Measurements from ENCODE around the gene DTNB. TPM values are rescaled to one million over a fixed set of nuclear protein-coding genes. Genes with fewer than 3 reads are reported as not detected.

DTNB gene
- total RNA-seq, 4 donors from 2014 or later, result 3.9 to 8.7 (median 4.4) TPM

DNA sequence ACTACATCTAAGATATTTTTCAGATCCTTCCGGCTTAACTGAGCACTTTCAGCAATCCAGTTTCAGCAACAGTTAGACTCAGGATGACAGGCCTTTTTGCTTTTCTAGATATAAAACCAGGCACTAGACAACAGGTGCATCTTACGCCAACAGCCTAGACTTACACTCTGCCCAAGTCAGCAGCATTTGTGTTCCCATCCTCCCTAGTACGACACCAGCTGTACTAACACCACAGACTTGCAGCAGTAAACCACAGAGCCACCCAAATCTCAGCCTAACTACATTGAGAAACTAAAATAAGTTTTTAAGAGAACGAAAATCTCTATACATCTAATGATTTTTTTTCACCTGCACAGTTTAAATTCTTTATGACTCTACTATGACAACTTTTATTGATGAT lies 241.8 kb downstream of the DTNB start:
- Histone ChIP-seq H3K27ac (no peak overlapping the region), H3K27me3 (no peaks in the 10 kb centered on the region), H3K4me3 (no peak overlapping the region), H3K4me1 (no peaks in the 10 kb centered on the region), H3K9me3 (no peaks in the 10 kb centered on the region), H3K36me3 (peaks cover 0 to 9% of the 10 kb centered on the region in 2 donors)
- no peak for TF ChIP-seq POLR2A (IDR thresholded peaks at IDR 0.05)
- no peak for TF ChIP-seq POLR2AphosphoS5 (IDR thresholded peaks at IDR 0.05)
- TF ChIP-seq, protein P1, sequence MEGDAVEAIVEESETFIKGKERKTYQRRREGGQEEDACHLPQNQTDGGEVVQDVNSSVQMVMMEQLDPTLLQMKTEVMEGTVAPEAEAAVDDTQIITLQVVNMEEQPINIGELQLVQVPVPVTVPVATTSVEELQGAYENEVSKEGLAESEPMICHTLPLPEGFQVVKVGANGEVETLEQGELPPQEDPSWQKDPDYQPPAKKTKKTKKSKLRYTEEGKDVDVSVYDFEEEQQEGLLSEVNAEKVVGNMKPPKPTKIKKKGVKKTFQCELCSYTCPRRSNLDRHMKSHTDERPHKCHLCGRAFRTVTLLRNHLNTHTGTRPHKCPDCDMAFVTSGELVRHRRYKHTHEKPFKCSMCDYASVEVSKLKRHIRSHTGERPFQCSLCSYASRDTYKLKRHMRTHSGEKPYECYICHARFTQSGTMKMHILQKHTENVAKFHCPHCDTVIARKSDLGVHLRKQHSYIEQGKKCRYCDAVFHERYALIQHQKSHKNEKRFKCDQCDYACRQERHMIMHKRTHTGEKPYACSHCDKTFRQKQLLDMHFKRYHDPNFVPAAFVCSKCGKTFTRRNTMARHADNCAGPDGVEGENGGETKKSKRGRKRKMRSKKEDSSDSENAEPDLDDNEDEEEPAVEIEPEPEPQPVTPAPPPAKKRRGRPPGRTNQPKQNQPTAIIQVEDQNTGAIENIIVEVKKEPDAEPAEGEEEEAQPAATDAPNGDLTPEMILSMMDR (IDR thresholded peaks at IDR 0.05), result no peak
- TF ChIP-seq EP300 (IDR thresholded peaks at IDR 0.05), result no peak
- ATAC-seq, result no peak
- 95 to 97% methylated on average over 4 of the region's 4 CpGs for WGBS, 2 donors (ENCODE audit: low coverage in 1 of 2)

DNA sequence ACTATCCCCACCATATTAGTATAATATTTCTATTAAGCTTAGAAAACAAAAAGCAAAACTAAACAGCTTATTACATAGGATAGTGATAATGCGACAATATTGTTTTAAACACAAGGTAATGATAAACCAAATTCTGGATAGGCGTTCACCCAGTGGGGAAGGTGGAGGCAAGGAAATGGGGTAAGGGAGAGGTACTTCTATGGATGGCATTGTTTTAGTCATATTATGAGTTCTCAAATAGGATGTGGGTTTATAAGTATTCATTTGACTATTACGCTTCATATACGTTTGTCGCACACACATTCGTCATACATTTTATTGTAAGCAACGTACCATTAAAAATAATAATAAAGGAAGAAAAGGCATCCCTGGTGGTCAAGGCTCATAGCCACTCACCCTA lies 242.8 kb downstream of the DTNB start:
- no peaks in the 10 kb centered on the region for H3K4me1 ChIP-seq
- H3K9me3 ChIP-seq, result no peaks in the 10 kb centered on the region
- ATAC-seq, result no peak
- H3K36me3 ChIP-seq, result peaks cover 0 to 9% of the 10 kb centered on the region in 2 donors
- 95 to 96% methylated on average over 7 of the region's 7 CpGs for WGBS, 2 donors (ENCODE audit: low coverage in 1 of 2)
- TF ChIP-seq POLR2A (IDR thresholded peaks at IDR 0.05) (no peak), EP300 (IDR thresholded peaks at IDR 0.05) (no peak), POLR2AphosphoS5 (IDR thresholded peaks at IDR 0.05) (no peak)
- TF ChIP-seq, protein P1 (IDR thresholded peaks at IDR 0.05), result no peak
- no peak overlapping the region for H3K4me3 ChIP-seq
- H3K27me3 ChIP-seq, result no peaks in the 10 kb centered on the region
- H3K27ac ChIP-seq, result no peak overlapping the region

DNA sequence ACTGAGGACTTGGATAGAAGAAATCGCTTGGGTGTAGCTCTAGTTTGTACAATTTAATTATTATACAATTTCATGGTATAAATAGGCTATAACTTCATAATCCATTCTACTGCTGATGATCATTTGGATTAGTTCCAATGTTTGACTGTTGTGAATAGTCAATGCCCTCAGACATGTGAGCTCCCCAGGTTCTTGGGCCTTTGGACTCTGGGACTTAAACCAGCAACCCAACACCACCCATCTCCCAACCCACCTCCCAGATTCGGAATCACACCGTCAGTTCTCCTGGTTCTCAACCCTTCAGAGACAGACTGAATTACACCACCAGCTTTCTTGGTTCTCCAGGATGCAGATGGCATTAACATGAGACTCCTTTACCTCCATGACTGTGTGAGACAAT lies 247.1 kb downstream of the DTNB start:
- 92 to 100% methylated on average over 2 to 3 of the region's 3 CpGs for WGBS, 2 donors (ENCODE audit: low coverage in 1 of 2)
- Histone ChIP-seq H3K4me3 (no peak overlapping the region), H3K9me3 (no peaks in the 10 kb centered on the region), H3K27ac (no peak overlapping the region), H3K36me3 (no peaks in the 10 kb centered on the region), H3K4me1 (peaks cover 0 to under 1% (median 0%) of the 10 kb centered on the region in 3 donors), H3K27me3 (no peaks in the 10 kb centered on the region)
- TF ChIP-seq, protein P1 (IDR thresholded peaks at IDR 0.05), result no peak
- TF ChIP-seq EP300 (IDR thresholded peaks at IDR 0.05), result no peak
- no peak for TF ChIP-seq POLR2A (IDR thresholded peaks at IDR 0.05)
- TF ChIP-seq POLR2AphosphoS5 (IDR thresholded peaks at IDR 0.05), result no peak
- ATAC-seq, result no peak

DNA sequence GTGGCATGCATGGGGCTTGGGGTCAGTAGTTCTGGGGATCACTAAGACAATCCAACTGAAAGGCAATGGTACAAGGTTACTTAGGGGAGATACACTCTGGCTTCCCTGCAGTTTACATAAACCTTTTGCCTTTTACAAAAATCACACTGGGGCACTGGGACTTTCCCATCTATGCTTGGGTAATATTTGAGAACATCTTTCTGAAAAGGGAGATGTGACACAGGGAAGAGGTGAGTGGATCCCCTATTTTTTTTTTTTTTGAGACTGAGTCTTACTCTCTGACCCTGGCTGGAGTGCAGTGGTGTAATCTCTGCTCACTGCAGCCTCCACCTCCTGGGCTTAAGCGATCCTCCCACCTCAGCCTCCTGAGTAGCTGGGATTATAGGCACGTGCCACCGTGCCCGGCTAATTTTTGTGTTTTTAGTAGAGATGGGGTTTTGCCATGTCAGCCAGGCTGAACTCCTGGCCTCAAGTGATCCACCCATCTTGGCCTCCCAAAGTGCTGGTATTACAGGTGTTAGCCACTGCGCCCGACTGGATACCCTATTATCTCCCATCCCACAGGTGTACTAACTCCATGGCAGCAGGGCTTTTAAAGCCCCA lies 248.8 kb downstream of the DTNB start:
- TF ChIP-seq EP300 (IDR thresholded peaks at IDR 0.05), result no peak
- TF ChIP-seq, protein P1 (IDR thresholded peaks at IDR 0.05), result no peak
- no peak for TF ChIP-seq POLR2AphosphoS5 (IDR thresholded peaks at IDR 0.05)
- TF ChIP-seq POLR2A (IDR thresholded peaks at IDR 0.05), result no peak
- ATAC-seq, result no peak
- no peaks in the 10 kb centered on the region for H3K36me3 ChIP-seq
- no peaks in the 10 kb centered on the region for H3K27me3 ChIP-seq
- no peak overlapping the region for H3K27ac ChIP-seq
- no peak overlapping the region for H3K4me3 ChIP-seq
- peaks cover 0 to 10% (median 0%) of the 10 kb centered on the region in 3 donors for H3K4me1 ChIP-seq
- WGBS, 2 donors (ENCODE audit: low coverage in 1 of 2), result 95 to 96% methylated on average over 3 to 4 of the region's 6 CpGs
- H3K9me3 ChIP-seq, result no peaks in the 10 kb centered on the region

DNA sequence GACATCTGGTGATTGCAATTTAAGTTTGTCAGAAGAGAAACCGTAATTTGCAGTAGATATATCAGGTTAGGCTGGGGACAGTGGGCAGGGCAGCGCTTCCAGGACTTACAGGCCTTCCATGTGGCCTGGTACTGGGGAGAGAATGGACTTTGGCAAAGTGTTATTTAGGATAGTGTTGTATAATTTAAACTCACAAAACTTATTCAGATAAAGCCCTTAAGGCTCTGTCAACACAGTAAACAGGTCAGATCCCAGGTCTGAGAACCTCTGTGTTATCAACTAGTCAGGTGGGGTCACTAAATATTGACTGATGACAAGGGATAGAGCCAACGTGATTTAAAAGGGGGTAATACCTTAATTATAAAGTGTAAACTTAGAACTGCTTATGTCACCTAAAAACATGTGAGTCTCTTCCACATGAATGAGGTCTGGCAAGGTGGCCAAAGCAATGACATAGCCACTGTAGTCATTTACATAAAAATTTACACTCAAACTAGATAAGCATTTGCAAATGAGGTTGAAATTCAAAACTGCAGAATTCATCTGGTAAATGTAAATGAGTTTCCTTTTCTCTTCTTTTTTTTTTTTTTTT lies 251.5 kb downstream of the DTNB start:
- WGBS, 2 donors (ENCODE audit: low coverage in 1 of 2), result 60 to 89% methylated on average over 2 to 3 of the region's 3 CpGs
- Histone ChIP-seq H3K4me3 (no peak overlapping the region), H3K27me3 (no peaks in the 10 kb centered on the region), H3K4me1 (peaks cover 0 to 10% (median 0%) of the 10 kb centered on the region in 3 donors), H3K9me3 (no peaks in the 10 kb centered on the region), H3K27ac (no peak overlapping the region), H3K36me3 (no peaks in the 10 kb centered on the region)
- ATAC-seq, result no peak
- TF ChIP-seq POLR2A (IDR thresholded peaks at IDR 0.05) (no peak), POLR2AphosphoS5 (IDR thresholded peaks at IDR 0.05) (no peak), EP300 (IDR thresholded peaks at IDR 0.05) (no peak)
- TF ChIP-seq, protein P1 (IDR thresholded peaks at IDR 0.05), result no peak

All from gastroesophageal sphincter (tissue), 4 donors.